SK-N-SH (cell line): ENCODE results near the gene PTPRB. TPM values are rescaled to one million over a fixed set of nuclear protein-coding genes. Genes with fewer than 3 reads are reported as not detected.

ENCODE experiments used
- CTCF ChIA-PET: fragments of 300-600, 350-600 bp; formaldehyde crosslinking; extraction: SDS; loops from one replicate; lab custom pipeline; 2021; lab: Yijun Ruan, JAX
- POLR2A ChIA-PET: fragments of 350-600 bp; sonication (Branson Sonifier 250); formaldehyde crosslinking; extraction: SDS; loops from one replicate; lab custom pipeline; 2020; ENCODE audit warnings: antibody characterized with exemption, inconsistent platforms; lab: Yijun Ruan, JAX
- DNase-seq: peaks from one replicate; pipeline ENCODE4 v3.0.0; 2012
- H2AFZ ChIP-seq: fragments of 200-600 bp; sonication (generic); 2 replicates; pipeline ENCODE4 v1.8.1; 2016; ENCODE audit warnings: antibody characterized with exemption, mild to moderate bottlenecking, low read depth
- H3F3A ChIP-seq: fragments of 200-600 bp; sonication (generic); replicated peaks from 2 replicates; pipeline ENCODE3; 2016; ENCODE audit warnings: antibody characterized with exemption, mild to moderate bottlenecking; ENCODE audit not compliant: insufficient read depth
- H3K27ac ChIP-seq, 2 experiments: fragments of 200-500 bp in 1 of 2; fragments of 200-600 bp in 1 of 2; sonication (Bioruptor generic) in 1 of 2; sonication (generic), shearing (Covaris generic) in 1 of 2; 2 replicates each; pipeline versions ENCODE4 v1.5.1 to v1.6.1; 2014 to 2016; ENCODE audit warnings: low read depth in 2 of 2, inconsistent platforms in 1 of 2, low read length in 1 of 2, mild to moderate bottlenecking in 1 of 2, mixed read lengths in 1 of 2
- H3K27me3 ChIP-seq: fragments of 200-600 bp; sonication (generic), shearing (Covaris generic); 2 replicates; pipeline ENCODE4 v1.6.1; 2016; ENCODE audit warnings: mixed run types; ENCODE audit not compliant: insufficient read depth
- H3K36me3 ChIP-seq, 2 experiments: fragments of 200-500 bp in 1 of 2; fragments of 200-600 bp in 1 of 2; sonication (Bioruptor generic) in 1 of 2; sonication (generic) in 1 of 2; replicated peaks in 1 of 2; 2 replicates each; pipeline versions ENCODE3 to v1.5.1; 2014 to 2016; ENCODE audit warnings: low read length in 1 of 2, mild to moderate bottlenecking in 1 of 2; ENCODE audit not compliant: insufficient read depth in 2 of 2, control insufficient read depth in 1 of 2
- H3K4me1 ChIP-seq, 2 experiments: fragments of 200-500 bp in 1 of 2; fragments of 200-600 bp in 1 of 2; sonication (Bioruptor generic) in 1 of 2; sonication (generic), shearing (Covaris generic) in 1 of 2; 2 replicates each; pipeline versions ENCODE4 v1.5.1 to v1.6.1; 2014 to 2016; ENCODE audit warnings: low read depth in 1 of 2, low read length in 1 of 2, mixed run types in 1 of 2; ENCODE audit not compliant: insufficient read depth in 2 of 2, control insufficient read depth in 1 of 2
- H3K4me2 ChIP-seq: fragments of 200-600 bp; sonication (generic), shearing (Covaris generic); 2 replicates; pipeline ENCODE4 v1.6.1; 2017; ENCODE audit warnings: mixed run types
- H3K4me3 ChIP-seq, 2 experiments: fragments of 200-500 bp in 1 of 2; fragments of 200-600 bp in 1 of 2; sonication (Bioruptor generic) in 1 of 2; sonication (generic), shearing (Covaris generic) in 1 of 2; 2 replicates each; pipeline versions ENCODE4 v1.5.1 to v1.8.1; 2014 to 2016; ENCODE audit warnings: low read depth in 2 of 2, inconsistent platforms in 1 of 2, low read length in 1 of 2, mild to moderate bottlenecking in 1 of 2, mixed read lengths in 1 of 2, moderate library complexity in 1 of 2
- H3K79me2 ChIP-seq: fragments of 200-600 bp; sonication (generic); 2 replicates; pipeline ENCODE4 v1.8.1; 2017; ENCODE audit warnings: mild to moderate bottlenecking; ENCODE audit not compliant: insufficient read depth
- H3K9ac ChIP-seq: fragments of 200-600 bp; sonication (generic); 2 replicates; pipeline ENCODE4 v1.6.1; 2017; ENCODE audit warnings: mixed run types
- H3K9me2 ChIP-seq: fragments of 200-600 bp; sonication (generic); 2 replicates; pipeline ENCODE4 v1.6.1; 2017; ENCODE audit warnings: mixed run types
- H3K9me3 ChIP-seq: fragments of 200-600 bp; sonication (generic); 2 replicates; pipeline ENCODE4 v1.6.1; 2017; ENCODE audit warnings: mixed run types, mild to moderate bottlenecking, moderate library complexity
- H4K20me1 ChIP-seq: fragments of 200-600 bp; sonication (generic); 2 replicates; pipeline ENCODE4 v1.6.1; 2017; ENCODE audit warnings: mild to moderate bottlenecking, mixed run types; ENCODE audit not compliant: insufficient read depth
- CHD2 ChIP-seq: fragments of 150-350 bp; IDR thresholded peaks from 2 replicates; pipeline ENCODE4 v1.6.1; 2018; ENCODE audit warnings: low read length; ENCODE audit not compliant: partially characterized antibody
- ELF1 ChIP-seq: IDR thresholded peaks from 2 replicates; pipeline ENCODE4 v1.4.0; 2012
- EZH2phosphoT487 ChIP-seq: fragments of 200-600 bp; sonication (generic); IDR thresholded peaks from 2 replicates; pipeline ENCODE4 v1.6.1; 2017; ENCODE audit warnings: low read depth, mixed run types, mild to moderate bottlenecking, antibody characterized with exemption, moderate library complexity, borderline replicate concordance
- FOXJ3 ChIP-seq: sonication (generic); formaldehyde crosslinking; IDR thresholded peaks from 2 replicates; pipeline ENCODE4 v1.5.1; 2020; ENCODE audit warnings: mild to moderate bottlenecking, missing genetic modification reagents
- FOXM1 ChIP-seq: IDR thresholded peaks from 2 replicates; pipeline ENCODE4 v1.4.0; 2012; ENCODE audit warnings: low read depth, mild to moderate bottlenecking
- GABPA ChIP-seq: IDR thresholded peaks from 2 replicates; pipeline ENCODE4 v1.4.0; 2012; ENCODE audit warnings: low read depth, mild to moderate bottlenecking
- JUND ChIP-seq: IDR thresholded peaks from 2 replicates; pipeline ENCODE4 v1.4.0; 2012
- NRF1 ChIP-seq: IDR thresholded peaks from 2 replicates; pipeline ENCODE4 v1.6.1; 2012; ENCODE audit warnings: low read depth, mild to moderate bottlenecking, low read length
- POLR2AphosphoS5 ChIP-seq: IDR thresholded peaks from 2 replicates; pipeline ENCODE4 v1.6.1; 2012; ENCODE audit warnings: low read depth, low read length
- RAD21 ChIP-seq: IDR thresholded peaks from 2 replicates; pipeline ENCODE4 v1.6.1; 2012; ENCODE audit warnings: mild to moderate bottlenecking, low read length
- RXRA ChIP-seq: IDR thresholded peaks from 2 replicates; pipeline ENCODE4 v1.4.0; 2012; ENCODE audit warnings: low read depth, mild to moderate bottlenecking, borderline replicate concordance
- SIN3A ChIP-seq: IDR thresholded peaks from 2 replicates; pipeline ENCODE4 v1.6.1; 2012; ENCODE audit warnings: low read depth, mild to moderate bottlenecking, low read length, moderate library complexity, borderline replicate concordance
- SMC3 ChIP-seq: IDR thresholded peaks from 2 replicates; pipeline ENCODE4 v1.6.1; 2012; ENCODE audit warnings: low read depth, low read length, improper control_type of control experiment
- TCF12 ChIP-seq: IDR thresholded peaks from 2 replicates; pipeline ENCODE4 v1.4.0; 2012
- TEAD4 ChIP-seq: IDR thresholded peaks from 2 replicates; pipeline ENCODE4 v1.4.0; 2012; ENCODE audit warnings: mild to moderate bottlenecking, borderline replicate concordance; ENCODE audit not compliant: insufficient read depth
- WGBS: methylation state at CpG from one replicate; pipeline ENCODE4 v1.1.6; 2017; ENCODE audit warnings: low lambda C conversion rate; 5-methylcytosine and 5-hydroxymethylcytosine counted together
- polyA plus RNA-seq, 3 experiments: library from polyadenylated mRNA; depleted of rRNA; stranded (reverse); fragments of >200 nt; gene quantifications; 2 replicates each; pipeline ENCODE4 v1.2.3, GENCODE V29; 2012
- TF ChIP-seq, protein P1 (sequence below): IDR thresholded peaks from 2 replicates; pipeline ENCODE4 v1.4.0; 2012; ENCODE audit warnings: low read depth
- TF ChIP-seq, protein P2 (sequence below): IDR thresholded peaks from 2 replicates; pipeline ENCODE4; 2012
- TF ChIP-seq, protein P3 (sequence below): fragments of 150-350 bp; IDR thresholded peaks from 2 replicates; pipeline ENCODE4 v1.6.1; 2017; ENCODE audit warnings: antibody characterized with exemption, low read length, low read depth, borderline replicate concordance
- TF ChIP-seq, protein P4 (sequence below): fragments of 150-350 bp; IDR thresholded peaks from 2 replicates; pipeline ENCODE4 v1.6.1; 2016; ENCODE audit warnings: mild to moderate bottlenecking, low read depth, low read length

The PTPRB gene
- polyA plus RNA-seq, 1 of the 3 experiments (the other 2 are of a cell fraction), result 1.1 TPM

DNA sequence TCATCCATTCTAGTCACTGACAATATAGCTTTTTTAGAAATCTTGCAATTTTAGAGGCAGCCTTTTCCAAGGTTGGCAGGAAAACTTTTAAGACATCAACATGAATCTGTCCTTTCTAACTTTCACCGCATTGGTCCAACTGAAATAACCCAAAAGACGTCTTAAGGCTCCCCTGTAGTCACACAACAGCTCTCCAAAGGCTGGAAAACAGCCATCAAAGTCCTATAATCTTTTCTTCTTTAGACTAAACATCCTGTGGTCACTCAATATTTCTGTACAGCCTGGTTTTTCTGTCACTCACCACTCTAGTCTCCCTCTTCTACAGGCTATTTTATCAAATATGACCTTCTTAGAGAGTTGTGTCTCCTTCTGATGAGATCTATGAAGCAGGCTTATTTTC lies 4.5 kb upstream of the PTPRB start (continued):
- no peak for TF ChIP-seq NRF1

DNA sequence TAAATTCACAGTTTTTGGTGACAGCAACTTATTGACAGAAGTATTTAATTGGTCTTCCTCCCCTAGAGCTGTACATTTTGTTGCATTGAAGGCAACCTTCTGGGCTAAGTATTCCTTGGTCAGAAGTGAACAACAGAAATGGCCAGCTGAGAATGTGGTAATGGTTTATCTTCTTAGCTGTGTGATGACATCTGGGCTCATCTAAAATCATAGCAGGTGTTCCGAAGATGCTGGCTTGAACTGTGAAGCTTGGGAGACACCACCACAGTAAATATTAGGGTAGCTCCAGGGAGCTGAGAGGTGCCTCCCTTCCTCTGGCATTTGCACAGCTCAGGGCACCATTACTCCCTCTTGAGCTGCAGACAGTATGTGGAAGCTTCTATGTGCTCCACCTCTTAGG lies 3.7 kb upstream of the PTPRB start:
- Histone ChIP-seq H3K27me3 (no peaks in the 10 kb centered on the region), H3K9ac (no peak overlapping the region), H3K36me3 (no peaks in the 10 kb centered on the region), H2AFZ (no peak overlapping the region), H3K9me2 (no peaks in the 10 kb centered on the region), H3K79me2 (no peaks in the 10 kb centered on the region), H4K20me1 (no peaks in the 10 kb centered on the region), H3K4me1 (peaks cover 0 to 13% of the 10 kb centered on the region in 2 experiments; a peak in 3 of 4 replicates), H3K9me3 (no peaks in the 10 kb centered on the region), H3K4me2 (no peak overlapping the region), H3K4me3 (no peak overlapping the region), H3F3A (peaks cover 10% of the 10 kb centered on the region), H3K27ac (no peak overlapping the region)
- 100% methylated on average over 1 of the region's 1 CpG for WGBS
- TF ChIP-seq, protein P1, sequence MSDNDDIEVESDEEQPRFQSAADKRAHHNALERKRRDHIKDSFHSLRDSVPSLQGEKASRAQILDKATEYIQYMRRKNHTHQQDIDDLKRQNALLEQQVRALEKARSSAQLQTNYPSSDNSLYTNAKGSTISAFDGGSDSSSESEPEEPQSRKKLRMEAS, result no peak
- TF ChIP-seq FOXM1, result no peak
- TF ChIP-seq, protein P2, sequence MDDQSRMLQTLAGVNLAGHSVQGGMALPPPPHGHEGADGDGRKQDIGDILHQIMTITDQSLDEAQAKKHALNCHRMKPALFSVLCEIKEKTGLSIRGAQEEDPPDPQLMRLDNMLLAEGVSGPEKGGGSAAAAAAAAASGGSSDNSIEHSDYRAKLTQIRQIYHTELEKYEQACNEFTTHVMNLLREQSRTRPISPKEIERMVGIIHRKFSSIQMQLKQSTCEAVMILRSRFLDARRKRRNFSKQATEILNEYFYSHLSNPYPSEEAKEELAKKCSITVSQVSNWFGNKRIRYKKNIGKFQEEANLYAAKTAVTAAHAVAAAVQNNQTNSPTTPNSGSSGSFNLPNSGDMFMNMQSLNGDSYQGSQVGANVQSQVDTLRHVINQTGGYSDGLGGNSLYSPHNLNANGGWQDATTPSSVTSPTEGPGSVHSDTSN, result no peak
- TF ChIP-seq, protein P3, sequence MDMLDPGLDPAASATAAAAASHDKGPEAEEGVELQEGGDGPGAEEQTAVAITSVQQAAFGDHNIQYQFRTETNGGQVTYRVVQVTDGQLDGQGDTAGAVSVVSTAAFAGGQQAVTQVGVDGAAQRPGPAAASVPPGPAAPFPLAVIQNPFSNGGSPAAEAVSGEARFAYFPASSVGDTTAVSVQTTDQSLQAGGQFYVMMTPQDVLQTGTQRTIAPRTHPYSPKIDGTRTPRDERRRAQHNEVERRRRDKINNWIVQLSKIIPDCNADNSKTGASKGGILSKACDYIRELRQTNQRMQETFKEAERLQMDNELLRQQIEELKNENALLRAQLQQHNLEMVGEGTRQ, result no peak
- no peak for TF ChIP-seq ELF1
- TF ChIP-seq NRF1, result no peak
- TF ChIP-seq RAD21, result no peak
- TF ChIP-seq RXRA, result no peak
- TF ChIP-seq CHD2, result no peak
- no peak for TF ChIP-seq FOXJ3 (CRISPR knock-in tag)
- TF ChIP-seq SIN3A, result no peak
- TF ChIP-seq JUND, result no peak
- TF ChIP-seq EZH2phosphoT487, result no peak
- TF ChIP-seq SMC3, result no peak
- TF ChIP-seq TCF12, result no peak
- TF ChIP-seq TEAD4, result no peak
- no peak for TF ChIP-seq POLR2AphosphoS5
- no peak for TF ChIP-seq GABPA
- TF ChIP-seq, protein P4, sequence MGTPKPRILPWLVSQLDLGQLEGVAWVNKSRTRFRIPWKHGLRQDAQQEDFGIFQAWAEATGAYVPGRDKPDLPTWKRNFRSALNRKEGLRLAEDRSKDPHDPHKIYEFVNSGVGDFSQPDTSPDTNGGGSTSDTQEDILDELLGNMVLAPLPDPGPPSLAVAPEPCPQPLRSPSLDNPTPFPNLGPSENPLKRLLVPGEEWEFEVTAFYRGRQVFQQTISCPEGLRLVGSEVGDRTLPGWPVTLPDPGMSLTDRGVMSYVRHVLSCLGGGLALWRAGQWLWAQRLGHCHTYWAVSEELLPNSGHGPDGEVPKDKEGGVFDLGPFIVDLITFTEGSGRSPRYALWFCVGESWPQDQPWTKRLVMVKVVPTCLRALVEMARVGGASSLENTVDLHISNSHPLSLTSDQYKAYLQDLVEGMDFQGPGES, result no peak
- DNase-seq, result no peak
- ChIA-PET POLR2A (no interaction called here), CTCF (no interaction called here)
